Pancreas (tissue), 10 donors: ENCODE measurements around the gene TMEM217. TPM values are rescaled to one million over a fixed set of nuclear protein-coding genes. Genes with fewer than 3 reads are reported as not detected.
"Not testable (repeated sequence)": the region's sequence is repeated elsewhere in the genome, so short reads cannot be mapped to it uniquely, and the experiment has no call there.

Experiments used
- ATAC-seq, 4 donors: fragments of 200-7000 bp; cut with Tn5 transposase; one replicate each; pipeline versions ENCODE4 v1.8.0 to v1.9.1; 2020; ENCODE audit warnings: mild to moderate bottlenecking in 4 of 4, moderate library complexity in 4 of 4
- DNase-seq, 6 donors: peaks; one replicate each; pipeline ENCODE4 v3.0.0-alpha.2; 2020
- FAIRE-seq: peaks from 2 replicates; lab custom pipeline; 2012; peaks lifted over from hg19 to GRCh38; lab: Jason Lieb, UNC
- H3K27ac ChIP-seq, 4 donors: fragments of 200-600 bp; sonication (generic); 1 replicate in 3 of 4; 2 replicates in 1 of 4; pipeline versions ENCODE4 v1.5.0 to v1.8.0; 2020
- H3K27me3 ChIP-seq, 4 donors: fragments of 200-600 bp; one replicate each; pipeline ENCODE4 v1.8.0; 2021
- H3K36me3 ChIP-seq, 3 donors: fragments of 200-600 bp; sonication (generic) in 1 of 3; one replicate each; pipeline versions ENCODE4 v1.5.0 to v1.8.0; 2020 to 2021
- H3K4me1 ChIP-seq, 3 donors: fragments of 200-600 bp; one replicate each; pipeline ENCODE4 v1.8.0; 2021
- H3K4me3 ChIP-seq, 4 donors: fragments of 200-600 bp; sonication (generic) in 2 of 4; one replicate each; pipeline versions ENCODE4 v1.5.0 to v1.8.0; 2020 to 2021
- H3K9me3 ChIP-seq, 4 donors: fragments of 200-600 bp; one replicate each; pipeline ENCODE4 v1.8.0; 2021
- CTCF ChIP-seq, 4 donors: fragments of 200-600 bp; sonication (generic) in 3 of 4; IDR thresholded peaks; one replicate each; pipeline versions ENCODE4 v1.5.0 to v1.8.0; 2021; ENCODE audit warnings: antibody characterized with exemption in 4 of 4
- WGBS, 2 donors: extraction: QIAGEN DNeasy Blood & Tissue Kit; methylation state at CpG; one replicate each; pipeline ENCODE4 v1.1.7; 2013; 5-methylcytosine and 5-hydroxymethylcytosine counted together
- intact Hi-C, 3 donors: fragments of 100-400 bp; cut with DNase I; formaldehyde crosslinking; loops; one replicate each; pipeline versions ENCODE4 v1.11.1 to v1.14.2; 2022
- polyA plus RNA-seq, 2 donors: library from polyadenylated mRNA; stranded (reverse); fragments of 200-250 nt; gene quantifications; one replicate each; pipeline ENCODE4 v1.2.3, GENCODE V29; 2013
- total RNA-seq, 6 donors: library from RNA; stranded (reverse); fragmentation: NEBNext Ultra II Directional in 4 of 6; extraction: Animal tissue kit (Norgen Biotek cat#: 25700) in 4 of 6; gene quantifications; one replicate each; pipeline versions ENCODE4 v1.2.1 to v1.2.4, GENCODE V29; 2021 to 2023
- donor health status: healthy with polysubstance abuse.
- donor health status: DM: no; HTN: no; CAD: no; lungs with moderate emphysema.
- donor health status: DM: no; HTN: no; CAD: no.
- donor health status: control.
- donor health status: control.
- donor health status: Bipolar disorder and iron deficiency.
- donor health status: DM: yes; HTN: yes; CAD: no.
- donor health status: DM: no; HTN: no; CAD: no.
- donor health status: DM: no; HTN: no; CAD: no.
- donor health status: DM: yes; HTN: yes; CAD: no.

Gene TMEM217
- total and polyA plus RNA-seq, 8 donors: 0.19 to 2.1 (median 1.3) TPM

- Histone ChIP-seq H3K27me3 (no peaks in the 10 kb centered on the region), H3K36me3 (no peaks in the 10 kb centered on the region), H3K4me3 (no peak overlapping the region), H3K4me1 (no peaks in the 10 kb centered on the region), H3K27ac (no peak overlapping the region), H3K9me3 (no peaks in the 10 kb centered on the region)
- FAIRE-seq (no peak), ATAC-seq (no peak), DNase-seq (no peak)
- intact Hi-C loops: no loop called here
- 83 to 90% methylated on average over 2 to 3 of the region's 3 CpGs for WGBS, 2 donors
- no peak for TF ChIP-seq CTCF (IDR thresholded peaks at IDR 0.05)
Measured at GRCh38 chr6:37192666-37193065, 65.3 kb downstream of the TMEM217 start.

GRCh38 chr6:37190159-37190535 lies 67.8 kb downstream of the TMEM217 start:
- Histone ChIP-seq H3K4me1 (no peaks in the 10 kb centered on the region), H3K27me3 (no peaks in the 10 kb centered on the region), H3K27ac (no peak overlapping the region), H3K4me3 (no peak overlapping the region), H3K36me3 (no peaks in the 10 kb centered on the region), H3K9me3 (no peaks in the 10 kb centered on the region)
- ATAC-seq (no peak), DNase-seq (no peak), FAIRE-seq (no peak)
- WGBS, 2 donors: 76 to 80% methylated on average over 1 of the region's 1 CpG
- intact Hi-C loops: no loop called here
- no peak for TF ChIP-seq CTCF (IDR thresholded peaks at IDR 0.05)

- H3K4me3 ChIP-seq: no peak overlapping the region
- FAIRE-seq (no peak), DNase-seq (no peak), ATAC-seq (no peak)
- H3K9me3 ChIP-seq: no peaks in the 10 kb centered on the region
- WGBS, 2 donors: 73 to 81% methylated on average over 2 of the region's 2 CpGs
- H3K36me3 ChIP-seq: no peaks in the 10 kb centered on the region
- H3K27ac ChIP-seq: no peak overlapping the region
- intact Hi-C loops: no loop called here
- H3K4me1 ChIP-seq: no peaks in the 10 kb centered on the region
- no peak for TF ChIP-seq CTCF (IDR thresholded peaks at IDR 0.05)
- no peaks in the 10 kb centered on the region for H3K27me3 ChIP-seq
Measured at GRCh38 chr6:37188962-37189510, 68.9 kb downstream of the TMEM217 start.

- Histone ChIP-seq H3K36me3 (no peaks in the 10 kb centered on the region), H3K27ac (no peak overlapping the region), H3K9me3 (no peaks in the 10 kb centered on the region), H3K4me1 (no peaks in the 10 kb centered on the region), H3K27me3 (no peaks in the 10 kb centered on the region), H3K4me3 (no peak overlapping the region)
- 84% methylated on average over 7 of the region's 7 CpGs for WGBS, 2 donors
- peak in 2 of 4 donors; percentile 42 to 53 for ATAC-seq
- no peak for FAIRE-seq
- no peak for DNase-seq
- no peak for TF ChIP-seq CTCF (IDR thresholded peaks at IDR 0.05)
- intact Hi-C loops: no loop called here
Measured at GRCh38 chr6:37187321-37188022, 70.5 kb downstream of the TMEM217 start.

- DNase-seq, H3K27me3 ChIP-seq, H3K36me3 ChIP-seq, H3K4me3 ChIP-seq, H3K9me3 ChIP-seq, intact Hi-C loops, FAIRE-seq, H3K4me1 ChIP-seq, H3K27ac ChIP-seq: not testable (repeated sequence)
- ATAC-seq: peak in 1 of 4 donors; percentile 31
- 73 to 82% methylated on average over 6 of the region's 6 CpGs for whole genome bisulfite sequencing, 2 donors
Measured at GRCh38 chr6:37185949-37186720, 71.8 kb downstream of the TMEM217 start.
